Measurements from ENCODE around the gene FXR2. TPM values are rescaled to one million over a fixed set of nuclear protein-coding genes. Genes with fewer than 3 reads are reported as not detected.

FXR2 gene
- total RNA-seq, 4 donors from 2014 or later, result 17.2 to 24.0 (median 20.6) TPM

DNA sequence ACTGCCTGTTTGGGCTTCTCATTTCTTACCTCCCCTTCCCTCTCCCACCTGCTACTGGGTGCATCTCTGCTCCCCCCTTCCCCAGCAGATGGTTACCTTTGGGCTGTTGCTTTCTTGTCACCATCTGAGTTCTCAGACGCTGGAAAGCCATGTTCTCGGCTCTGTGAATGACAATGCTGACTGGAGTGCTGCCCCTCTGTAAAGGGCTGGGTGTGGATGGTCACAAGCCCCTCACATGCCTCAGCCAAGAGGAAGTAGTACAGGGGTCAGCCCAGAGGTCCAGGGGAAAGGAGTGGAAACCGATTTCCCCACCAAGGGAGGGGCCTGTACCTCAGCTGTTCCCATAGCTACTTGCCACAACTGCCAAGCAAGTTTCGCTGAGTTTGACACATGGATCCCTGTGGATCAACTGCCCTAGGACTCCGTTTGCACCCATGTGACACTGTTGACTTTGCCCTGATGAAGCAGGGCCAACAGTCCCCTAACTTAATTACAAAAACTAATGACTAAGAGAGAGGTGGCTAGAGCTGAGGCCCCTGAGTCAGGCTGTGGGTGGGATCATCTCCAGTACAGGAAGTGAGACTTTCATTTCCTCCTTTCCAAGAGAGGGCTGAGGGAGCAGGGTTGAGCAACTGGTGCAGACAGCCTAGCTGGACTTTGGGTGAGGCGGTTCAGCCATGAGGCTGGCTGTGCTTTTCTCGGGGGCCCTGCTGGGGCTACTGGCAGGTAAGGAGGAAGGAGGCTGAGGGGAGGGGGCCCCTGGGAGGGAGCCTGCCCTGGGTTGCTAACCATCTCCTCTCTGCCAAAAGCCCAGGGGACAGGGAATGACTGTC lies 35.5 kb downstream of the FXR2 start, which contains the start of gene CD68:
TSS of gene CD68 (plus strand) at position 638 of the 833 bp plus-strand sequence. CDS start at position 678, 40 bp downstream.
- peaks cover 39 to 59% (median 44%) of the 10 kb centered on the region in 3 donors for H3K36me3 ChIP-seq

DNA sequence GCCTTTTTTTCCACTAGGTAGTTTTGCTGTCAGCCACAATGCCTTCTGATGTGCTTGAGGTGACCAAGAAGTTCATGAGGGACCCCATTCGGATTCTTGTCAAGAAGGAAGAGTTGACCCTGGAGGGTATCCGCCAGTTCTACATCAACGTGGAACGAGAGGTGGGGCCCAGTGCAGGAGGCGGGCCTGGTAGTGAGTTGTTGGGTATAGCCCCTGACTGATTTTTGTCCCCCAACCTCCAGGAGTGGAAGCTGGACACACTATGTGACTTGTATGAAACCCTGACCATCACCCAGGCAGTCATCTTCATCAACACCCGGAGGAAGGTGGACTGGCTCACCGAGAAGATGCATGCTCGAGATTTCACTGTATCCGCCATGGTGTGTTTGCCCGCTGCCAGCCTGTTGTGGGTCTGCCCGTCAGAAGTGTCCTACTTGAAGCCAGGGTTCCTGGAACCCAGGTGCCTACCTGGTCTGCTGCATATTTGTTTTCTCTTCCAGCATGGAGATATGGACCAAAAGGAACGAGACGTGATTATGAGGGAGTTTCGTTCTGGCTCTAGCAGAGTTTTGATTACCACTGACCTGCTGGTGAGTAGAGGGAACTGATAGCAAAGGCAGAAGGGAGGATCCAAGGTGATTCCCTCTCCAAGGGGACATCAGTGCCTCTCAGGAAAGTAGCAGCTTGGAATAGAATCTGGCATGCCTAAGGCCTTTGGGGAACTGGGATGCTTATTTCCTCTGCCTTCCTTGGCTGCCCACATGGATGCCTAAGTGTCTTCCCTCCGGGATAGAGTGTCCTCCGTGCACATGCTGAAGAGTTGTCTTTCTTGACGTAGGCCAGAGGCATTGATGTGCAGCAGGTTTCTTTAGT lies 37.1 kb downstream of the FXR2 start:
- no peak for DNase-seq

More for the DNA sequence above, 35.5 kb downstream of the FXR2 start, which contains the start of gene CD68:
- H3K27ac ChIP-seq, result peak within 1 kb of the TSS; percentile 94 to 97 (median 96)
- no peaks in the 10 kb centered on the region for H3K27me3 ChIP-seq
- intact Hi-C loops (cut with DNase I), result no loop called here
- no peak for TF ChIP-seq CTCF (IDR thresholded peaks at IDR 0.05)
- TF ChIP-seq POLR2A (IDR thresholded peaks at IDR 0.05), result peak in 2 of 4 donors; percentile 80 to 81
- WGBS, 2 donors, result 4 to 10% methylated on average over 5 to 7 of the region's 7 CpGs
- peak within 1 kb of the TSS in 3 of 4 donors; percentile 21 to 80 (median 57) for H3K4me3 ChIP-seq
- DNase-seq, result peak; percentile 49
- H3K4me1 ChIP-seq, result peaks cover 62 to 95% (median 78%) of the 10 kb centered on the region in 3 donors
- no peaks in the 10 kb centered on the region for H3K9me3 ChIP-seq

GRCh38 chr17:7576432-7576937 lies 38.2 kb downstream of the FXR2 start:
- Histone ChIP-seq H3K9me3 (no peaks in the 10 kb centered on the region), H3K4me3 (no peak overlapping the region), H3K27ac (peak overlapping the region in 3 of 4 donors; percentile 31 to 100 (median 97)), H3K4me1 (peaks cover 55 to 85% (median 68%) of the 10 kb centered on the region in 3 donors), H3K36me3 (peaks cover 40 to 55% (median 44%) of the 10 kb centered on the region in 3 donors), H3K27me3 (no peaks in the 10 kb centered on the region)
- WGBS, 2 donors, result 63 to 75% methylated on average over 11 to 12 of the region's 14 CpGs
- intact Hi-C loops (cut with DNase I), result no loop called here
- DNase-seq, result no peak
- TF ChIP-seq POLR2A (IDR thresholded peaks at IDR 0.05), result no peak

More for the DNA sequence above, 37.1 kb downstream of the FXR2 start:
- Histone ChIP-seq H3K27ac (peak overlapping the region; percentile 94 to 100 (median 97)), H3K4me3 (no peak overlapping the region), H3K4me1 (peaks cover 58 to 89% (median 72%) of the 10 kb centered on the region in 3 donors), H3K27me3 (no peaks in the 10 kb centered on the region), H3K9me3 (no peaks in the 10 kb centered on the region), H3K36me3 (peaks cover 40 to 61% (median 44%) of the 10 kb centered on the region in 3 donors)
- intact Hi-C loops (cut with DNase I), result no loop called here
- TF ChIP-seq POLR2A (IDR thresholded peaks at IDR 0.05) (no peak), CTCF (IDR thresholded peaks at IDR 0.05) (peak in 1 of 6 experiments; percentile 9)
- WGBS, 2 donors, result 67 to 69% methylated on average over 14 to 17 of the region's 17 CpGs

GRCh38 chr17:7575959-7576358 lies 38.7 kb downstream of the FXR2 start:
- TF ChIP-seq CTCF (IDR thresholded peaks at IDR 0.05) (no peak), POLR2A (IDR thresholded peaks at IDR 0.05) (no peak)
- DNase-seq, result no peak
- intact Hi-C loops (cut with DNase I), result no loop called here
- Histone ChIP-seq H3K36me3 (peaks cover 40 to 60% (median 44%) of the 10 kb centered on the region in 3 donors), H3K4me1 (peaks cover 52 to 84% (median 65%) of the 10 kb centered on the region in 3 donors), H3K27ac (peak overlapping the region; percentile 97 to 100 (median 98)), H3K4me3 (peak overlapping the region in 2 of 4 donors; percentile 73 to 78), H3K9me3 (no peaks in the 10 kb centered on the region), H3K27me3 (no peaks in the 10 kb centered on the region)
- WGBS, 2 donors, result 45 to 51% methylated on average over 6 to 7 of the region's 7 CpGs

GRCh38 chr17:7575481-7575883 lies 39.2 kb downstream of the FXR2 start:
- DNase-seq, result no peak
- H3K4me3 ChIP-seq, result peak overlapping the region in 2 of 4 donors; percentile 73 to 78
- H3K27me3 ChIP-seq, result no peaks in the 10 kb centered on the region
- WGBS, 2 donors, result 60 to 86% methylated on average over 1 of the region's 1 CpG
- H3K36me3 ChIP-seq, result peaks cover 40 to 65% (median 48%) of the 10 kb centered on the region in 3 donors
- intact Hi-C loops (cut with DNase I), result no loop called here
- no peak for TF ChIP-seq CTCF (IDR thresholded peaks at IDR 0.05)
- no peak for TF ChIP-seq POLR2A (IDR thresholded peaks at IDR 0.05)
- peak overlapping the region; percentile 97 to 100 (median 98) for H3K27ac ChIP-seq
- no peaks in the 10 kb centered on the region for H3K9me3 ChIP-seq
- peaks cover 47 to 79% (median 60%) of the 10 kb centered on the region in 3 donors for H3K4me1 ChIP-seq

Measured in esophagus squamous epithelium (tissue), 5 donors.